T-helper 2 cell treated with Interferon-gamma antibody and Interleukin-4, amounts not matched to agents 5 μg/mL and 100 μg/mL, for 36 hours (primary cell): ENCODE data around the gene CGB5.
"Not testable (repeated sequence)": the region's sequence is repeated elsewhere in the genome, so short reads cannot be mapped to it uniquely, and the experiment has no call there.

Source experiments
- DNase-seq: peaks from one replicate; pipeline ENCODE4 v3.0.0; 2021; ENCODE audit warnings: low spot score
- H3K27ac Mint-ChIP-seq: one replicate; pipeline ENCODE4 v1.8.0; 2021; ENCODE audit warnings: mild to moderate bottlenecking, mixed read lengths
- H3K27me3 Mint-ChIP-seq: one replicate; pipeline ENCODE4 v1.8.0; 2021; ENCODE audit warnings: low read depth, mixed read lengths
- H3K36me3 Mint-ChIP-seq: one replicate; pipeline ENCODE4 v1.8.0; 2021; ENCODE audit warnings: low read depth, mixed read lengths
- H3K4me1 Mint-ChIP-seq: one replicate; pipeline ENCODE4 v1.8.0; 2021; ENCODE audit warnings: low read depth, mixed read lengths
- H3K4me3 Mint-ChIP-seq: one replicate; pipeline ENCODE4 v1.8.0; 2022; ENCODE audit warnings: mild to moderate bottlenecking, moderate library complexity, mixed read lengths
- H3K9me3 Mint-ChIP-seq: one replicate; pipeline ENCODE4 v1.8.0; 2021; ENCODE audit warnings: mixed read lengths

CGB5 gene

GRCh38 chr19:49017041-49017665, 26.5 kb upstream of the CGB5 start, which contains the start of gene LHB:
TSS of gene LHB (minus strand) at chr19:49017091. CDS start at chr19:49017081, 10 bp downstream.
- peak within 1 kb of the TSS; percentile 89 for H3K4me3 Mint-ChIP-seq
- no peaks in the 10 kb centered on the region for H3K9me3 Mint-ChIP-seq
- H3K36me3 Mint-ChIP-seq, result peaks cover 8% of the 10 kb centered on the region
- no peak within 1 kb of the TSS for H3K27ac Mint-ChIP-seq
- H3K4me1 Mint-ChIP-seq, result peaks cover 19% of the 10 kb centered on the region
- H3K27me3 Mint-ChIP-seq, result peaks cover 17% of the 10 kb centered on the region
- DNase-seq, result no peak

DNA sequence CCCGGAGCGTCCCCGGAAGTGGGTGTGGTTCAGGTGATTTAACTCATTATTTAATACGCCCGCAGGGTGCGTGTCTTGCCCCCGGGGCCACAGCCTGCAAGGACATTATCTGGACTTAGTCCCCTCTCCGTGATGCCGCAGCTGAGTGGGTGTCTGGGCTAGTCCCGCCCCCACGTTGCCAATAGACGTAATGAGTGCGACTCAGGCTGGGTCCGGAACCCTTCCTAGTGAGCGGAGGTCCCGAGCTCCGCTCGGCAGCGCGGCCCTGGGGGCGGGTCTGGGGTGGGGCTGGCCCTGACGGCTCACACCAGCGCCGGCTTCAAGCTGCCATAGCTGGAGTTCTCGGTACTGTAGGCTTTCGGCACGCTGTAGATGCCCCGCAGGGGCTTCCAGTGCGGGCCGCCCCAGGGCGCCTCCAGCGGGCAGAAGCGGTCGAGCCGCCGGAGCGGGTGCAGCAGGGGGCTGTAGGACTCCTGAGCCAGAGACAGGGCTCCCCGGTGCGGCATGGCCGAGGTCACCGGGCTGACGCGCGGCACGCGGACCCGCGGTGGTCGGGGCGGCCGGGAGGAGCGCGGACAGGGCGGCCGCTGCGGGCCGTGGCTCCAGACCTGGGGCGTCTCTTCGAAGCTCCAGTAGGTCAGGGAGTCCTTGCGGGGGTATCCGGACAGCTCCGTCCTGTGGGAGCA, 25.8 kb upstream of the CGB5 start:
- Mint-ChIP-seq H3K36me3 (peaks cover 5% of the 10 kb centered on the region), H3K27me3 (peaks cover 17% of the 10 kb centered on the region), H3K4me1 (peaks cover 19% of the 10 kb centered on the region), H3K27ac (no peak overlapping the region), H3K9me3 (no peaks in the 10 kb centered on the region), H3K4me3 (peak overlapping the region; percentile 89)
- peak; percentile 47 for DNase-seq

DNA sequence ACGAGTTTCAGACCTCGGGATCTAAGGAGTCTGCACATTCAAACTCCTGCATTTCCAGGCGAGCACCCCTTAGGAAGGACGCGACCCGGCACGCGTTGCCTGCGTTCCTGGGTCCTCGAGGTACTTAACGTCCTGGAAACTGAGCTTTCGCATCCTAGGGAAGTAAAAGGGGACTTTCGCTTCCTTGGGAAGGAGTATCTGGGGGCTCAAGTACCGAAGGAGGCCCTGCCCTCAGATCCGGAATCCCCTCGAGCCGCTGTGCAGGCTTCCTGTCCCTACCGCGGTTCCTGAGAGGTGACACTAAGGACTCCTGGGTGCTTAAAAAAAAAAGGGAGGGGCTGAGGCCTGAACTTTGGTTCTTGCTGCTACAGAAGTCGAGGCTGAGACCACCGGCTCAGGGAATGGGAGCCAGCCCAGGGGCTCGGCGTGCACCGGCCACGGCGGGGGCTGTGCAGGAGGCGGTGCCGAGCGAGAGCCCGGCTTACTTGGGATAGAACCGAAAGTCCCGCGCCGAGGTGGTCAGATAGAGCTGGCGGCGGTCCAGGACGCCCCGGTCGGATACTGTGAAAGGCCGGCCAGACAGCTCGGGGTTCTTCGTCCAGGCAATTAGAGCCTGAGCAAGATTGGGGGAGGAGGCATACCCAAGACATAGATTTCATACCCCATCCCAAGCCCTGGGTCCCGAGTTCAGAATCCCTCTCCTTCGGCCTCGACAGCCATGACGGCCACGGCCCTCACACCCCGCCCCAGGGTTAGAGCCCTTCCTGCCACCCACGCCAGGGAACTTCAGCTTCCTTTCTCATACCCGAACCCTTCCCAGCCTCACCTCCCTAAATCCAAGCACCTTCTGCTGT, 25.0 kb upstream of the CGB5 start:
- DNase-seq, H3K9me3 Mint-ChIP-seq, H3K36me3 Mint-ChIP-seq: not testable (repeated sequence)
- H3K27ac Mint-ChIP-seq, result peak overlapping the region; percentile 34
- H3K4me3 Mint-ChIP-seq, result peak overlapping the region; percentile 89
- peaks cover 19% of the 10 kb centered on the region for H3K4me1 Mint-ChIP-seq
- H3K27me3 Mint-ChIP-seq, result peaks cover 17% of the 10 kb centered on the region

DNA sequence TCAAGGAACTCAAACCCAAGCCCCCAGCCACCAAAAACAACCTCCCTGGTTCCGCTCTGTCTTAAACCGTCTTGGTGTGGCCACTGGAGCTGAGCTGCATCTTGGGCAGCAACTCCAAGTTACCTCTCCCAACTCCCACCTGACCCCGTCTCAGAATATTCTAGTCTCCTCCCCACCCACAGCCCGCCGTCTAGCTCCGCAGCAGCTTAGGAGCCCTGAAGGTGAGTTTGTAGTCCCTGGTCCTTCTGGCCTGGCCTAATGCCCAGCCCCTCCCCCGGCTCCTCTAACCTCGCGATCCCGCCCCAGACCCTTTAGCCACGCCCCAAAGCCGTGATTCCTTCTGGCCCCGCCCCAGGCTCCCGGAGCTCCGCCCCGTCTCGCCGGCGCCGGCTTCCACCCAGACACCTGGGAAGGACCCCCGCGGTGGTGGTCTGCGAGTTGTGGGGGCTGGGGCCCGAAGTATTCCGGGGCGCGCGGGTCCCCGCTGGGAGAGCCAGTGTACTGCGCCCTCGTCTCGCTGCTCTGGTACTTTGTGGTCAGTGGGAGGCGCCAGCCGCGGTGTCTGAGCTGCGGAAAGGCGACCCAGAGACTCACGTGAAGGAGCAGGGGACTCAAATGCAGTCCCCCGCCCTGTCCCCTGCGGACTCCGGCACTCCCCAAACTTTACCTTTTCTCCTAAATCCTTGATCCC, 24.3 kb upstream of the CGB5 start:
- H3K27ac Mint-ChIP-seq, result peak overlapping the region; percentile 34
- no peaks in the 10 kb centered on the region for H3K9me3 Mint-ChIP-seq
- H3K4me1 Mint-ChIP-seq, result peaks cover 19% of the 10 kb centered on the region
- H3K36me3 Mint-ChIP-seq, result peaks cover 5% of the 10 kb centered on the region
- peaks cover 17% of the 10 kb centered on the region for H3K27me3 Mint-ChIP-seq
- H3K4me3 Mint-ChIP-seq, result peak overlapping the region; percentile 89
- peak; percentile 58 for DNase-seq

GRCh38 chr19:49020342-49020741, 23.3 kb upstream of the CGB5 start:
- no peak for DNase-seq
- Mint-ChIP-seq H3K27ac (no peak overlapping the region), H3K36me3 (peaks cover 5% of the 10 kb centered on the region), H3K4me1 (peaks cover 19% of the 10 kb centered on the region), H3K27me3 (peaks cover 17% of the 10 kb centered on the region), H3K9me3 (no peaks in the 10 kb centered on the region), H3K4me3 (no peak overlapping the region)

DNA sequence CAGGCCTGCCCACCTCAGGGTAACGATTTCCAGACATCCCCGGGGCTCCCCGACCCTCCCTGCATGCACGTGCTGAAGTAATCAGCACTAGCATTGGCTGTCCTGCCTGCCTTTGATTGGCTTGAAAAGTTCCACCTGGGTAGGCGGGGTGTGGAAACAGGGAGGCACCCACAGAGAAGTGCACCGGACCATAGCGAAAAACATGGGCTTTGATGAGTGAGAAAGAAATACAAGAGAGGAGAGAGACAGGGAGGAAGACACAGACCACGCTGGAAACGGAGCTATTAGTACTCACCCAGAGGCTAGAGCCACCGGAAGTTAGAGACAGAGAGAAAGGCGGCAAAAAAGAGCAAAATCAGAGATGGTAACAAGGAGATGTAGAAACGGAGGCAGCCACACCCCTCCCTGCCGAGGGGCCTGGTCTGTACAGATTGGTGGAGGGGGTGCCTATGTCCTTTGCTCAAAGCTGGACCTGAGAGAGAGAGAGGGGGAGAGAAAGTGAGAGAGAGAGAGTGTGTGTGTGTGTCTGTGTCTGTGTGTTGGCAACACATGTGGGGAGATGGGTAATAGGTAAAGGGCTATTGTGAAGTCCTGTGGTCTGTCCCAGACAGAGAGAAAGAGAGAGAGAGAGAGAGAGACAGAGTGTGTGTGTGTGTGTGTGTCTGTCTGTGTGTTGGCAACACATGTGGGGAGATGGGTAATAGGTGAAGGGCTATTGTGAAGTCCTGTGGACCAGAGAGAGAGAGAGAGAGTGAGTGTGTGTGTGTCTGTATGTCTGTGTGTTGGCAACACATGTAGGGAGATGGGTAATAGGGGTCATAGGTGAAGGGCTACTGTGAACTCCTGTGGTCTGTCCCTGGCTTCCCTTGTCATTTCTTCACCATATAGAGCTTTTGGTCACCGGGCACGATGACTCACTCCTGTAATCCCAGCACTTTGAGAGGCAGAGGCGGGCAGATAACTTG, 22.4 kb upstream of the CGB5 start:
- peak; percentile 19 for DNase-seq
- Mint-ChIP-seq H3K4me3 (no peak overlapping the region), H3K4me1 (peaks cover 19% of the 10 kb centered on the region), H3K27me3 (peaks cover 17% of the 10 kb centered on the region), H3K27ac (no peak overlapping the region), H3K36me3 (no peaks in the 10 kb centered on the region), H3K9me3 (no peaks in the 10 kb centered on the region)

GRCh38 chr19:49022116-49022515, 21.5 kb upstream of the CGB5 start:
- H3K4me3 Mint-ChIP-seq, result no peak overlapping the region
- no peak overlapping the region for H3K27ac Mint-ChIP-seq
- no peak for DNase-seq
- H3K4me1 Mint-ChIP-seq, result peaks cover 19% of the 10 kb centered on the region
- H3K27me3 Mint-ChIP-seq, result peaks cover 17% of the 10 kb centered on the region
- H3K36me3 Mint-ChIP-seq, result no peaks in the 10 kb centered on the region
- no peaks in the 10 kb centered on the region for H3K9me3 Mint-ChIP-seq

DNA sequence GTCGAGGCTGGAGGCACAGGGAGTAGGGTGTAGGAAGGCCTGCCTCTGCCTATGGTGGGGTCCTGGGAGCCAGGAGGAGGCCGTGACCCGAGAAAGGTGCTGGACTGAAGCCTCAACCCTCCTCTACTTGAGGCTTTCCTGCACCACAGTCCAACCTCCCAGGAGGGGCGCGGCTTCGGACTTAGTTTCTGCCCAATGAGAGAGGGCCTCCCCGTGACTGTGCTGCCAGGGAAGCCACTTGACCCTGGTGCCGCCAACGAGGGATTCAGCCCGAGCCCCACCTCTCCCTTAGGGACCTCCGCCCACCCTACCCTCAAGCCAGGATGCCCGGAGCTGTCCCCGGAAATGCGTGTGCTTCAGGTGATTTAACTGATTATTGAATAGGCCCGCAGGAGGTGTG, 19.4 kb upstream of the CGB5 start, which contains the start of gene CGB3:
Gene CGB3 (minus strand): TSS at position 101 of the 400 bp plus-strand sequence. CDS start 362 bp downstream, outside the sequence.
- not testable (repeated sequence) for DNase-seq, H3K4me3 Mint-ChIP-seq, H3K9me3 Mint-ChIP-seq, H3K27me3 Mint-ChIP-seq, H3K27ac Mint-ChIP-seq, H3K36me3 Mint-ChIP-seq, H3K4me1 Mint-ChIP-seq

DNA sequence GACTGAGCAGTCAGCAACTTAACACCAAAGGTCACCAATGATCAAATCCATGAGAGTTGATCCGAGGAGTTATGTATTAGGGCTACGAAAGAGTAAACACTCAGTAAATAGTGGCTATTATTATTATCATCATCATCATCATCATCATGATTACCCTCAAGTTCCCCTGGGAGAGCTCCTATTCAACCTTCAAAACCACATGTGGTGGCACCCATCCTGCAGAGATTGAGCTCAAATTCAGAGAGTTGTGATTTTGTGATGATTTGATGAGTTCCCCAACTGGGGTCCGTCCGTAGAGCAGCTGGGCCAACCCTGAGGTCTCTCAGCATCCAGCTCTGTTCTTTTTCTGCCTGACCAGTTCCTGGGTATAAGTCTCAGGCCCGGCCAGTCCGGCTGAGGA, 18.6 kb upstream of the CGB5 start:
- not testable (repeated sequence) for DNase-seq, H3K9me3 Mint-ChIP-seq, H3K27me3 Mint-ChIP-seq, H3K27ac Mint-ChIP-seq, H3K4me1 Mint-ChIP-seq, H3K36me3 Mint-ChIP-seq, H3K4me3 Mint-ChIP-seq

DNA sequence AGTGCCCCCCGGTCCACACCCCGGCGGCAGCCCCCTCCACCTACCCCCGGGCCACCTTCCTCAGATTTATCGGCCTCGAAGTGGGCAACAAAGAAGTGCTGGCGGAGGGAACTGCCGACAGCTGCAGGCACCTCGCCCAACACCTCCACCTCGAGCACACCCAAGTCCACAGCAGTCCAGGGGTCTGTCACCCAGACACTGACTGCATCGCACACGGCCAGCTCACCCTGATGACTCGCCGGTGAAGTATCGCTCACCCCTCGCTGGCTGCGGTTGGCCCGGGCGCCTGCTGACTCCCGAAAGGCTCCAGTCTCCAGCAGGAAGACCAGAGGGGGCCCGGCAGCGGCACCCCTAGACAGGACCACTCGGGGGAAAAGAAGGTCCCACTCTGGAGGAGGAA, 18.0 kb upstream of the CGB5 start:
- H3K36me3 Mint-ChIP-seq, H3K9me3 Mint-ChIP-seq, H3K27ac Mint-ChIP-seq, H3K27me3 Mint-ChIP-seq, H3K4me1 Mint-ChIP-seq, H3K4me3 Mint-ChIP-seq, DNase-seq: not testable (repeated sequence)

- not testable (repeated sequence) for H3K36me3 Mint-ChIP-seq, H3K4me3 Mint-ChIP-seq, DNase-seq, H3K4me1 Mint-ChIP-seq, H3K27ac Mint-ChIP-seq, H3K27me3 Mint-ChIP-seq, H3K9me3 Mint-ChIP-seq
Observed at GRCh38 chr19:49028686-49029085, 15.0 kb upstream of the CGB5 start.

DNA sequence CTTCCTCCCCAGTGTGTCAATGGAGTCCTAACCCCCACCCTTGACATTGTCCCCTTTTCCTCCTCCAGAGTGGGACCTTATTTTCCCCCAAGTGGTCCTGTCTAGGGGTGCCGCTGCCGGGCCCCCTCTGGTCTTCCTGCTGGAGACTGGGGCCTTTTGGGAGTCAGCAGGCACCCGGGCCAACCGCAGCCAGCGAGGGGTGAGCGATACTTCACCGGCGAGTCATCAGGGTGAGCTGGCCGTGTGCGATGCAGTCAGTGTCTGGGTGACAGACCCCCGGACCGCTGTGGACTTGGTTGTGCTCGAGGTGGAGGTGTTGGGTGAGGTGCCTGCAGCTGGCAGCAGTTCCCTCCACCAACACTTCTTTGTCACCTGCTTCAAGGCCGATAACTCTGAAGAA, 13.9 kb upstream of the CGB5 start:
- H3K36me3 Mint-ChIP-seq, DNase-seq: not testable (repeated sequence)

DNA sequence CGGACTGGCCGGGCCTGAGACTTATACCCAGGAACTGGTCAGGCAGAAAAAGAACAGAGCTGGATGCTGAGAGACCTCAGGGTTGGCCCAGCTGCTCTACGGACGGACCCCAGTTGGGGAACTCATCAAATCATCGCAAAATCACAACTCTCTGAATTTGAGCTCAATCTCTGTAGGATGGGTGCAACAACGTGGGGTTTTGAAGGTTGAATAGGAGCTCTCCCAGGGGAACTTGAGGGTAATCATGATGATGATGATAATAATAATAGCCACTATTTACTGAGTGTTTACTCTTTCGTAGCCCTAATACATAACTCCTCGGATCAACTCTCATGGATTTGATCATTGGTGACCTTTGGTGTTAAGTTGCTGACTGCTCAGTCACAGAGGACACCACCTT, 13.3 kb upstream of the CGB5 start:
- not testable (repeated sequence) for H3K27ac Mint-ChIP-seq, DNase-seq, H3K4me3 Mint-ChIP-seq, H3K9me3 Mint-ChIP-seq, H3K36me3 Mint-ChIP-seq, H3K4me1 Mint-ChIP-seq, H3K27me3 Mint-ChIP-seq

More for the DNA sequence above, 13.9 kb upstream of the CGB5 start:
- H3K4me3 Mint-ChIP-seq, H3K4me1 Mint-ChIP-seq, H3K27me3 Mint-ChIP-seq, H3K9me3 Mint-ChIP-seq, H3K27ac Mint-ChIP-seq: not testable (repeated sequence)
